MCF 10A (cell line): ENCODE data around the gene HSF2BP. TPM values are rescaled to one million over a fixed set of nuclear protein-coding genes. Genes with fewer than 3 reads are reported as not detected.

Experiments
- BruUV-seq: library from RNA; stranded (reverse); fragments of 400-500 nt; replicated peaks from 2 replicates; lab custom pipeline; 2021; lab: Mats Ljungman, UMichigan
- CTCF ChIA-PET: fragments of 300-600 bp; sonication (Branson Sonifier 250); formaldehyde crosslinking; extraction: SDS; loops from one replicate; lab custom pipeline; 2021; ENCODE audit warnings: antibody characterized with exemption, inconsistent platforms; lab: Yijun Ruan, JAX
- POLR2A ChIA-PET: fragments of 300-600, 350-650 bp; sonication (Branson Sonifier 250); formaldehyde crosslinking; extraction: SDS; loops from one replicate; lab custom pipeline; 2020; ENCODE audit warnings: antibody characterized with exemption, inconsistent platforms; lab: Yijun Ruan, JAX
- DNase-seq: peaks from one replicate; pipeline ENCODE4 v3.0.0-alpha.2; 2018; ENCODE audit not compliant: unreplicated experiment
- H3K27ac Mint-ChIP-seq: one replicate; pipeline ENCODE4 v1.8.0; 2022; ENCODE audit warnings: mild to moderate bottlenecking, low read depth, mixed read lengths; ENCODE audit not compliant: unreplicated experiment
- H3K27me3 Mint-ChIP-seq: one replicate; pipeline ENCODE4 v1.8.0; 2022; ENCODE audit warnings: mixed read lengths; ENCODE audit not compliant: insufficient read depth, unreplicated experiment
- H3K36me3 Mint-ChIP-seq: one replicate; pipeline ENCODE4 v1.8.0; 2022; ENCODE audit warnings: mild to moderate bottlenecking, moderate library complexity, mixed read lengths; ENCODE audit not compliant: insufficient read depth, unreplicated experiment
- H3K4me1 Mint-ChIP-seq: one replicate; pipeline ENCODE4 v1.8.0; 2022; ENCODE audit warnings: mixed read lengths; ENCODE audit not compliant: insufficient read depth, unreplicated experiment
- H3K4me3 Mint-ChIP-seq: one replicate; pipeline ENCODE4 v1.8.0; 2022; ENCODE audit warnings: mild to moderate bottlenecking, moderate library complexity, mixed read lengths; ENCODE audit not compliant: unreplicated experiment
- H3K9me3 Mint-ChIP-seq: one replicate; pipeline ENCODE4 v1.8.0; 2022; ENCODE audit warnings: mixed read lengths; ENCODE audit not compliant: unreplicated experiment
- CTCF ChIP-seq: fragments of 200-600 bp; IDR thresholded peaks from one replicate; pipeline ENCODE4 v1.8.0; 2022; ENCODE audit warnings: antibody characterized with exemption, mild to moderate bottlenecking; ENCODE audit not compliant: unreplicated experiment
- intact Hi-C: fragments of 100-400 bp; cut with micrococcal nuclease; formaldehyde crosslinking; loops from 2 replicates; pipeline ENCODE4 v1.14.1; 2022
- total RNA-seq: library from RNA; stranded (reverse); gene quantifications from 2 replicates; pipeline ENCODE4 v1.2.3, GENCODE V29; 2022

Gene HSF2BP
- total RNA-seq, 1 experiment from 2014 or later = 6.8 TPM

- Mint-ChIP-seq H3K36me3 (peaks cover 13% of the 10 kb centered on the region), H3K4me1 (peaks cover 69% of the 10 kb centered on the region), H3K4me3 (no peak overlapping the region), H3K27ac (peak overlapping the region; percentile 90), H3K9me3 (no peaks in the 10 kb centered on the region), H3K27me3 (no peaks in the 10 kb centered on the region)
- ChIA-PET POLR2A (interaction anchor here (1.0 to 3.0 kb wide), 3 partner anchors 9 to 17 kb away, joined by 3 to 17 read pairs (median 5); no protein-coding TSS in a partner anchor), CTCF (no interaction called here)
- no peak for TF ChIP-seq CTCF
- no TSS peak for BruUV-seq
- intact Hi-C loops = no loop called here
- peak; percentile 80 for DNase-seq
These were observed 69.1 kb downstream of the HSF2BP start for GRCh38 chr21:43590194-43590593.

- intact Hi-C loops = no loop called here
- no TSS peak for BruUV-seq
- Mint-ChIP-seq H3K27ac (peak overlapping the region; percentile 90), H3K4me3 (no peak overlapping the region), H3K4me1 (peaks cover 59% of the 10 kb centered on the region), H3K9me3 (no peaks in the 10 kb centered on the region), H3K36me3 (peaks cover 7% of the 10 kb centered on the region), H3K27me3 (no peaks in the 10 kb centered on the region)
- no peak for DNase-seq
- POLR2A ChIA-PET = interaction anchor here (0.9 to 3.0 kb wide), 3 partner anchors 8 to 12 kb away, joined by 3 to 17 read pairs (median 7); no protein-coding TSS in a partner anchor
- CTCF ChIA-PET = interaction anchor here (0.9 to 1.1 kb wide), 4 partner anchors 8 to 57 kb away, joined by 3 to 5 read pairs (median 3); no protein-coding TSS in a partner anchor
- no peak for TF ChIP-seq CTCF
These were observed 70.3 kb downstream of the HSF2BP start for GRCh38 chr21:43588957-43589356.

GRCh38 chr21:43585924-43586413, 73.3 kb downstream of the HSF2BP start:
- ChIA-PET CTCF (interaction anchor here (1.0 to 2.0 kb wide), 5 partner anchors 11 to 59 kb away, joined by 3 to 6 read pairs (median 3); no protein-coding TSS in a partner anchor), POLR2A (interaction anchor here (0.7 to 3.4 kb wide), 10 partner anchors 11 to 693 kb away, joined by 3 to 53 read pairs (median 8); no protein-coding TSS in a partner anchor)
- peak overlapping the region; percentile 49 for H3K4me3 Mint-ChIP-seq
- peaks cover 7% of the 10 kb centered on the region for H3K36me3 Mint-ChIP-seq
- intact Hi-C loops = loop anchor here (1.0 to 2.0 kb wide), 2 partner anchors 22 to 59 kb away; no protein-coding TSS in a partner anchor
- H3K27me3 Mint-ChIP-seq = no peaks in the 10 kb centered on the region
- peak; percentile 100 for DNase-seq
- H3K4me1 Mint-ChIP-seq = peaks cover 38% of the 10 kb centered on the region
- no peak for TF ChIP-seq CTCF
- no peaks in the 10 kb centered on the region for H3K9me3 Mint-ChIP-seq
- H3K27ac Mint-ChIP-seq = peak overlapping the region; percentile 96
- BruUV-seq = no TSS peak

- Mint-ChIP-seq H3K27ac (peak overlapping the region; percentile 96), H3K27me3 (no peaks in the 10 kb centered on the region), H3K36me3 (peaks cover 7% of the 10 kb centered on the region), H3K9me3 (no peaks in the 10 kb centered on the region), H3K4me3 (peak overlapping the region; percentile 49), H3K4me1 (peaks cover 34% of the 10 kb centered on the region)
- intact Hi-C loops = no loop called here
- ChIA-PET CTCF (interaction anchor here (0.7 to 2.0 kb wide), 5 partner anchors 11 to 62 kb away, joined by 3 to 5 read pairs (median 3); no protein-coding TSS in a partner anchor), POLR2A (interaction anchor here (0.7 to 3.4 kb wide), 10 partner anchors 10 to 693 kb away, joined by 3 to 53 read pairs (median 8); no protein-coding TSS in a partner anchor)
- DNase-seq = no peak
- TSS peak; percentile 85 for BruUV-seq
- no peak for TF ChIP-seq CTCF
These were observed 73.8 kb downstream of the HSF2BP start for GRCh38 chr21:43585514-43585913.
